NT2/D1 (cell line): ENCODE measurements around the gene RALA.

ENCODE experiments used
- SUZ12 ChIP-seq: IDR thresholded peaks from 2 replicates; pipeline ENCODE4 v1.6.1; 2011; ENCODE audit not compliant: insufficient read length, insufficient read depth; ENCODE audit errors: extremely low read depth
- ZNF274 ChIP-seq: IDR thresholded peaks from 2 replicates; pipeline ENCODE4 v1.6.1; 2011; ENCODE audit warnings: mild to moderate bottlenecking, low read depth, low read length

- TF ChIP-seq ZNF274, result no peak
- no peak for TF ChIP-seq SUZ12
Measured at GRCh38 chr7:39620486-39620885, 2.9 kb upstream of the RALA start.
